ENCODE results near the gene HNRNPM.
A peak's percentile ranks its signal among the peaks of the same experiment; 100 is the strongest.
"Not testable (repeated sequence)": the region's sequence is repeated elsewhere in the genome, so short reads cannot be mapped to it uniquely, and the experiment has no call there.

The HNRNPM gene

GRCh38 chr19:8444677-8445487 is at the start of gene HNRNPM:
HNRNPM (plus strand) TSS chr19:8444975; CDS start chr19:8444999, 24 bp downstream.
- peak; percentile 98 for DNase-seq

- no peak for DNase-seq
Measured at GRCh38 chr19:8395621-8396082, 49.1 kb upstream of the HNRNPM start.

GRCh38 chr19:8396185-8396562 is 48.6 kb upstream of the HNRNPM start:
- no peak for DNase-seq

- peak; percentile 55 for DNase-seq
Measured at GRCh38 chr19:8396563-8397203, 48.1 kb upstream of the HNRNPM start.

GRCh38 chr19:8397271-8397670 is 47.5 kb upstream of the HNRNPM start:
- no peak for DNase-seq

GRCh38 chr19:8397746-8398310 is 46.9 kb upstream of the HNRNPM start:
- no peak for DNase-seq

GRCh38 chr19:8398311-8398771 is 46.4 kb upstream of the HNRNPM start:
- no peak for DNase-seq

GRCh38 chr19:8399681-8400188 is 45.0 kb upstream of the HNRNPM start:
- no peak for DNase-seq

GRCh38 chr19:8401981-8402411 is 42.8 kb upstream of the HNRNPM start:
- no peak for DNase-seq

- no peak for DNase-seq
Measured at GRCh38 chr19:8403098-8403819, 41.5 kb upstream of the HNRNPM start.

- DNase-seq: no peak
Measured at GRCh38 chr19:8403820-8404109, 41.0 kb upstream of the HNRNPM start.

GRCh38 chr19:8404391-8405151 is 40.2 kb upstream of the HNRNPM start:
- no peak for DNase-seq

GRCh38 chr19:8410718-8411117 is 34.1 kb upstream of the HNRNPM start:
- not testable (repeated sequence) for DNase-seq

- peak; percentile 95 for DNase-seq
Measured at GRCh38 chr19:8412783-8413628, 31.8 kb upstream of the HNRNPM start, which contains the start of gene MARCHF2. MARCHF2 (plus strand) TSS chr19:8413305; CDS start chr19:8421841, 8,536 bp downstream.

GRCh38 chr19:8413629-8413995 is 31.2 kb upstream of the HNRNPM start:
- DNase-seq: no peak

- DNase-seq: no peak
Measured at GRCh38 chr19:8416796-8417195, 28.0 kb upstream of the HNRNPM start.

GRCh38 chr19:8421484-8422461 is 23.0 kb upstream of the HNRNPM start:
- no peak for DNase-seq

GRCh38 chr19:8423817-8424223 is 21.0 kb upstream of the HNRNPM start:
- peak; percentile 97 for DNase-seq

GRCh38 chr19:8425331-8425730 is 19.4 kb upstream of the HNRNPM start:
- DNase-seq: not testable (repeated sequence)

GRCh38 chr19:8426283-8426682 is 18.5 kb upstream of the HNRNPM start:
- DNase-seq: no peak
